A549 (cell line): Measurements from ENCODE around the gene RNF215. TPM values are rescaled to one million over a fixed set of nuclear protein-coding genes. Genes with fewer than 3 reads are reported as not detected.
A peak's percentile ranks its signal among the peaks of the same experiment; 100 is the strongest.

ENCODE experiments used
- ATAC-seq, 2 experiments: fragments of 200-7000 bp in 1 of 2; fragments of >200 bp in 1 of 2; cut with Nextera tagmentation in 1 of 2; cut with Tn5 transposase in 1 of 2; 3 replicates each; pipeline versions ENCODE4 v1.8.0 to v1.9.1; 2018 to 2020; ENCODE audit warnings: mild to moderate bottlenecking in 1 of 2, moderate library complexity in 1 of 2
- CTCF ChIA-PET: fragments of 300-600 bp; sonication (Branson Sonifier 250); formaldehyde crosslinking; extraction: SDS; loops from one replicate; lab custom pipeline; 2021; ENCODE audit warnings: antibody characterized with exemption, inconsistent platforms; lab: Yijun Ruan, JAX
- POLR2A ChIA-PET: fragments of 350-600 bp; formaldehyde crosslinking; extraction: SDS; loops from one replicate; lab custom pipeline; 2021; ENCODE audit warnings: antibody characterized with exemption, inconsistent platforms; lab: Yijun Ruan, JAX
- DNase-seq, 2 experiments: peaks; one replicate each; pipeline versions ENCODE4 v3.0.0 to v3.0.0-alpha.2; 2011 to 2016; ENCODE audit warnings: low read depth in 1 of 2, low spot score in 1 of 2
- FAIRE-seq: peaks from 2 replicates; lab custom pipeline; 2011; peaks lifted over from hg19 to GRCh38; lab: Jason Lieb, UNC
- H3K27ac ChIP-seq, 2 experiments: fragments of >200 bp; sonication (Bioruptor Twin); formaldehyde crosslinking; 3 replicates each; pipeline ENCODE4 v1.5.1; 2016 to 2017
- H3K4me1 ChIP-seq: fragments of >200 bp; sonication (Bioruptor Twin); formaldehyde crosslinking; 3 replicates; pipeline ENCODE4 v1.6.1; 2016
- H3K4me2 ChIP-seq: fragments of >200 bp; sonication (Bioruptor Twin); formaldehyde crosslinking; 3 replicates; pipeline ENCODE4 v1.6.1; 2016
- H3K4me3 ChIP-seq: fragments of >200 bp; sonication (Bioruptor Twin); formaldehyde crosslinking; 3 replicates; pipeline ENCODE4 v1.5.1; 2016
- H3K9me3 ChIP-seq: fragments of >200 bp; sonication (Bioruptor Twin); formaldehyde crosslinking; 3 replicates; pipeline ENCODE4 v1.6.1; 2016
- CBX2 ChIP-seq: fragments of 200-600 bp; sonication (generic); IDR thresholded peaks from 2 replicates; pipeline ENCODE4 v1.6.1; 2016; ENCODE audit warnings: low read depth, mild to moderate bottlenecking, borderline replicate concordance
- CHD2 ChIP-seq: fragments of 150-350 bp; IDR thresholded peaks from 2 replicates; pipeline ENCODE4 v1.6.1; 2014; ENCODE audit warnings: low read length; ENCODE audit not compliant: partially characterized antibody
- CHD4 ChIP-seq: fragments of 200-600 bp; sonication (generic); IDR thresholded peaks from 2 replicates; pipeline ENCODE4 v1.6.1; 2016; ENCODE audit warnings: antibody characterized with exemption, mild to moderate bottlenecking, borderline replicate concordance
- EHF ChIP-seq: fragments of 250-450 bp; sonication (Bioruptor Pico); IDR thresholded peaks from 2 replicates; pipeline ENCODE4 v1.5.0; 2020; ENCODE audit warnings: mild to moderate bottlenecking
- EHMT2 ChIP-seq: fragments of 200-600 bp; sonication (generic); IDR thresholded peaks from 2 replicates; pipeline ENCODE4 v1.6.1; 2016; ENCODE audit warnings: antibody characterized with exemption, low read depth, mild to moderate bottlenecking, moderate library complexity
- FOSB ChIP-seq: fragments of 250-450 bp; sonication (Bioruptor Pico); IDR thresholded peaks from 2 replicates; pipeline ENCODE4 v1.5.0; 2020; ENCODE audit warnings: mild to moderate bottlenecking, moderate library complexity
- FOXS1 ChIP-seq: fragments of 250-450 bp; sonication (Bioruptor Pico); IDR thresholded peaks from 2 replicates; pipeline ENCODE4 v1.5.0; 2020; ENCODE audit warnings: mild to moderate bottlenecking, moderate library complexity
- HOXA7 ChIP-seq: fragments of 250-450 bp; sonication (Bioruptor Pico); IDR thresholded peaks from 2 replicates; pipeline ENCODE4 v1.5.0; 2020; ENCODE audit warnings: mild to moderate bottlenecking, moderate library complexity
- HOXB5 ChIP-seq: fragments of 250-450 bp; sonication (Bioruptor Pico); IDR thresholded peaks from 2 replicates; pipeline ENCODE4 v1.5.0; 2020; ENCODE audit warnings: mild to moderate bottlenecking, moderate library complexity
- KDM5A ChIP-seq: fragments of 200-600 bp; sonication (generic); IDR thresholded peaks from 2 replicates; pipeline ENCODE4 v1.6.1; 2016; ENCODE audit warnings: antibody characterized with exemption, mild to moderate bottlenecking
- MAFK ChIP-seq: fragments of 450-650 bp; IDR thresholded peaks from 2 replicates; pipeline ENCODE4 v1.6.1; 2014; ENCODE audit not compliant: partially characterized antibody
- MAZ ChIP-seq: fragments of 150-350 bp; IDR thresholded peaks from 2 replicates; pipeline ENCODE4 v1.6.1; 2014; ENCODE audit warnings: antibody characterized with exemption, low read depth, low read length, borderline replicate concordance
- NR3C1 ChIP-seq: fragments of >200 bp; sonication (Bioruptor Twin); formaldehyde crosslinking; IDR thresholded peaks from 3 replicates; pipeline ENCODE4 v1.6.1; 2017
- PHF8 ChIP-seq: fragments of 200-600 bp; sonication (generic); IDR thresholded peaks from 2 replicates; pipeline ENCODE4 v1.6.1; 2016; ENCODE audit warnings: low read depth, mild to moderate bottlenecking, antibody characterized with exemption, moderate library complexity, borderline replicate concordance
- POLR2A ChIP-seq: IDR thresholded peaks from 2 replicates; pipeline ENCODE4 v1.6.1; 2012; ENCODE audit warnings: mild to moderate bottlenecking, low read length
- RAD21 ChIP-seq, 2 experiments: fragments of >200 bp in 1 of 2; sonication (Bioruptor Twin) in 1 of 2; formaldehyde crosslinking in 1 of 2; IDR thresholded peaks in 1 of 2; conservative IDR thresholded peaks in 1 of 2; 2 replicates in 1 of 2; 3 replicates in 1 of 2; pipeline ENCODE4 v1.6.1; 2012 to 2018; ENCODE audit warnings: inconsistent platforms in 1 of 2
- RFX5 ChIP-seq: fragments of 450-650 bp; IDR thresholded peaks from 2 replicates; pipeline ENCODE4 v1.7.1; 2014; ENCODE audit warnings: antibody characterized with exemption, mild to moderate bottlenecking, moderate library complexity
- RNF2 ChIP-seq: fragments of 200-600 bp; sonication (generic); IDR thresholded peaks from 2 replicates; pipeline ENCODE4 v1.6.1; 2016; ENCODE audit warnings: low read depth, mild to moderate bottlenecking, antibody characterized with exemption, moderate library complexity, borderline replicate concordance
- SMC3 ChIP-seq: fragments of >200 bp; sonication (Bioruptor Twin); formaldehyde crosslinking; IDR thresholded peaks from 3 replicates; pipeline ENCODE4 v1.6.1; 2018; ENCODE audit warnings: inconsistent platforms
- TFCP2L1 ChIP-seq: fragments of 250-450 bp; sonication (Bioruptor Pico); IDR thresholded peaks from 2 replicates; pipeline ENCODE4 v1.5.0; 2021; ENCODE audit warnings: mild to moderate bottlenecking
- WGBS: methylation state at CpG from one replicate; pipeline ENCODE4 v1.1.6; 2017; ENCODE audit errors: missing lambda C conversion rate; 5-methylcytosine and 5-hydroxymethylcytosine counted together
- polyA plus RNA-seq, 4 experiments: library from polyadenylated mRNA; depleted of rRNA in 3 of 4; stranded (reverse); fragments of >200 nt; fragmentation: RNase III in 1 of 4; extraction: RNeasy Plus Mini Kit Qiagen cat#74134 plus additional on column Dnase treatment in 1 of 4; gene quantifications; 2 replicates in 3 of 4; 3 replicates in 1 of 4; pipeline ENCODE4 v1.2.3, GENCODE V29; 2011 to 2017
- TF ChIP-seq, protein P1 (sequence below): fragments of 450-650 bp; IDR thresholded peaks from 2 replicates; pipeline ENCODE4 v1.6.1; 2014; ENCODE audit warnings: antibody characterized with exemption
- TF ChIP-seq, protein P2 (sequence below): IDR thresholded peaks from 2 replicates; pipeline ENCODE4 v1.6.1; 2012

RNF215 gene
- polyA plus RNA-seq, 2 of the 4 experiments (the other 2 are of a cell fraction), result 16.4 to 19.5 TPM

DNA sequence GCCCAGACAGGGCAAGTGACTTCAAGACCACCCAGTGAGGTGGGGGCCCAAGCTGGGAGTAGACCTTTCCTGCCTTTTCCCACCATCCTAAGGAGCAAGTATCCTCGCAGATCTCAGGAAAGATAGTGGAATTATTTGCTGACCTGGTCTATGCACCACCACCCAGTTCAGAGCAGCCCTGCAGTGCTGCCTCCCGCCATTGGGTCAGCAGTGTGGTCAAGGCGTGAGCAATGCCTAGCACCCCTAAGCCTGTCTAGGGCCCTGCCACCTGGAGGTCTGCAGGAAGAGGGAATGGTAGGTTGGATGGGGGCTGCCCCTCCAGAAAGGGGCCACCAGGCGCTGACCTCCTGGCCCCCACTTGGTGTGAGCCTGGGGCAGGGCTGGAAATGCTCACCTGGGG lies 44.9 kb upstream of the RNF215 start:
- Histone ChIP-seq H3K4me1 (no peaks in the 10 kb centered on the region), H3K27ac (no peak overlapping the region), H3K4me2 (no peak overlapping the region), H3K9me3 (no peaks in the 10 kb centered on the region), H3K4me3 (no peak overlapping the region)
- FAIRE-seq (no peak), DNase-seq (no peak), ATAC-seq (no peak)
- WGBS, result 100% methylated on average over 2 of the region's 4 CpGs
- POLR2A ChIA-PET, result no interaction called here
- TF ChIP-seq SMC3, result no peak
- TF ChIP-seq RFX5, result no peak
- TF ChIP-seq CHD2, result no peak
- TF ChIP-seq FOSB, result no peak
- TF ChIP-seq MAZ, result no peak
- no peak for TF ChIP-seq EHMT2
- no peak for TF ChIP-seq NR3C1
- TF ChIP-seq KDM5A, result no peak
- TF ChIP-seq EHF, result no peak
- no peak for TF ChIP-seq PHF8
- TF ChIP-seq, protein P1, sequence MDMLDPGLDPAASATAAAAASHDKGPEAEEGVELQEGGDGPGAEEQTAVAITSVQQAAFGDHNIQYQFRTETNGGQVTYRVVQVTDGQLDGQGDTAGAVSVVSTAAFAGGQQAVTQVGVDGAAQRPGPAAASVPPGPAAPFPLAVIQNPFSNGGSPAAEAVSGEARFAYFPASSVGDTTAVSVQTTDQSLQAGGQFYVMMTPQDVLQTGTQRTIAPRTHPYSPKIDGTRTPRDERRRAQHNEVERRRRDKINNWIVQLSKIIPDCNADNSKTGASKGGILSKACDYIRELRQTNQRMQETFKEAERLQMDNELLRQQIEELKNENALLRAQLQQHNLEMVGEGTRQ, result no peak
- no peak for TF ChIP-seq HOXA7 (CRISPR knock-in tag)
- TF ChIP-seq, protein P2, sequence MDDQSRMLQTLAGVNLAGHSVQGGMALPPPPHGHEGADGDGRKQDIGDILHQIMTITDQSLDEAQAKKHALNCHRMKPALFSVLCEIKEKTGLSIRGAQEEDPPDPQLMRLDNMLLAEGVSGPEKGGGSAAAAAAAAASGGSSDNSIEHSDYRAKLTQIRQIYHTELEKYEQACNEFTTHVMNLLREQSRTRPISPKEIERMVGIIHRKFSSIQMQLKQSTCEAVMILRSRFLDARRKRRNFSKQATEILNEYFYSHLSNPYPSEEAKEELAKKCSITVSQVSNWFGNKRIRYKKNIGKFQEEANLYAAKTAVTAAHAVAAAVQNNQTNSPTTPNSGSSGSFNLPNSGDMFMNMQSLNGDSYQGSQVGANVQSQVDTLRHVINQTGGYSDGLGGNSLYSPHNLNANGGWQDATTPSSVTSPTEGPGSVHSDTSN, result no peak
- TF ChIP-seq POLR2A, result no peak
- no peak for TF ChIP-seq CHD4
- TF ChIP-seq MAFK, result no peak
- TF ChIP-seq HOXB5 (CRISPR knock-in tag), result no peak
- CTCF ChIA-PET, result interaction anchor here (2.6 kb wide), 1 partner anchor 13 kb away, joined by 8 read pairs; no protein-coding TSS in a partner anchor

DNA sequence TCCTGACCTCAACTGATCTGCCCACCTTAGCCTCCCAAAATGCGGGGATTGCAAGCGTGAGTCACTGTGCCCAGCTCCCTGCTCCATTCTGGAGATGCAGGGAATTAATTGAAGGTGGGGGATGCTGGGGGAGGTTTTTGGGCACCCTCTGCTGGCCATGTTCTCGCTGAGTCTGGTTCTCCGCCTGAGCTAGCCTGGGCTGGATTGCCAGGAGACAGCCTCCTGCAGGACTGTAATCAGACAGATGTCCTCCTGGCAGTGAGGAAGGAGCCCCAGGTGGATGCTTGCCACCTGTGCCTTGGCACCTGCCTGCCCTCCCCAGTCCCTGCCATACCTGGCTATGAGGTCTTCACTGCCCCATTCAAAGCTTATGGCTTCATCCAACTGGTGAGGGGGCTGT lies 43.7 kb upstream of the RNF215 start:
- FAIRE-seq, result no peak
- no peaks in the 10 kb centered on the region for H3K9me3 ChIP-seq
- ChIA-PET POLR2A (no interaction called here), CTCF (interaction anchor here (0.8 to 2.6 kb wide), 3 partner anchors 14 to 54 kb away, joined by 3 to 8 read pairs (median 4); no protein-coding TSS in a partner anchor)
- 63% methylated on average over 2 of the region's 4 CpGs for WGBS
- H3K4me1 ChIP-seq, result no peaks in the 10 kb centered on the region
- H3K4me3 ChIP-seq, result no peak overlapping the region
- no peak overlapping the region for H3K4me2 ChIP-seq
- TF ChIP-seq TFCP2L1 (CRISPR knock-in tag) (no peak), POLR2A (no peak), MAFK (no peak), PHF8 (no peak), FOXS1 (CRISPR knock-in tag) (no peak), RAD21 (conservative IDR thresholded peaks at IDR 0.05 in 1 of 2, IDR thresholded peaks at IDR 0.05 in 1 of 2) (peak in 1 of 2 experiments; percentile 31; a peak in 1 of 5 replicates), RNF2 (no peak)
- H3K27ac ChIP-seq, result no peak overlapping the region
- ATAC-seq, result no peak
- peak in 1 of 2 experiments; percentile 27 for DNase-seq

DNA sequence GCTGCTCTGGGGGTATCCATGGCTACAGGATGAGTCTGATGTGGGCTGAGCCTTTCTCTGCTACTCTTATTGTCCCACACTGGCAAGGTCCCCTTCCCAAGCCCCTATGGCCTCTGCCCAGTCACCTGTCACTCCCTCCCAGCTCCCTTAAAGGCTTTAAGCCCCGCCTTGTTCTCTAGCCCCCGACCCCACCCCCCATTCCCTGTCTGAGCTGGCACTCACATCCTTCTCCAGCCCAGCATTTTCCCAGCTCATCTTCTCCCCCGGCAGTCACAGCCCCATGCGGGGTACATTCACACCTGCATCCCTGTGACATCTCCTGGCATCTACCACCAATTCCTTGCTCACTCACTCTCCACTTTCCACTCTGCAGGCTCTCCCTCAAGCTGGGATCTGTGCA lies 42.7 kb upstream of the RNF215 start:
- ATAC-seq (no peak), DNase-seq (no peak), FAIRE-seq (no peak)
- H3K27ac ChIP-seq, result no peak overlapping the region
- POLR2A ChIA-PET, result no interaction called here
- TF ChIP-seq CBX2, result no peak
- no peak overlapping the region for H3K4me3 ChIP-seq
- no peaks in the 10 kb centered on the region for H3K9me3 ChIP-seq
- peaks cover 3% of the 10 kb centered on the region for H3K4me1 ChIP-seq
- CTCF ChIA-PET, result interaction anchor here (0.6 to 1.4 kb wide), 4 partner anchors 12 to 169 kb away, joined by 3 to 4 read pairs (median 4); no protein-coding TSS in a partner anchor
- WGBS, result 80% methylated on average over 3 of the region's 4 CpGs
- no peak overlapping the region for H3K4me2 ChIP-seq
